SK-N-SH treated with all-trans-retinoic acid at 6 μM for 48 hours (cell line): ENCODE measurements around the gene SIGLECL1.

ENCODE experiments used
- ARNTL ChIP-seq: fragments of 450-650 bp; formaldehyde crosslinking; IDR thresholded peaks from 2 replicates; pipeline ENCODE4 v1.5.0; 2020; ENCODE audit warnings: low read depth, mild to moderate bottlenecking, moderate library complexity, borderline replicate concordance
- BACH2 ChIP-seq: fragments of 250-450 bp; sonication (Bioruptor Pico); IDR thresholded peaks from 2 replicates; pipeline ENCODE4 v1.9.0; 2021; ENCODE audit warnings: mild to moderate bottlenecking, borderline replicate concordance
- ESRRG ChIP-seq: fragments of 250-450 bp; sonication (Bioruptor Pico); IDR thresholded peaks from 2 replicates; pipeline ENCODE4 v1.6.1; 2021; ENCODE audit warnings: mild to moderate bottlenecking
- OSR1 ChIP-seq: fragments of 250-450 bp; sonication (Bioruptor Pico); IDR thresholded peaks from 2 replicates; pipeline ENCODE4 v1.8.0; 2022; ENCODE audit warnings: moderate library complexity, mild to moderate bottlenecking, inconsistent platforms
- RARB ChIP-seq: fragments of 250-450 bp; sonication (Bioruptor Pico); IDR thresholded peaks from 2 replicates; pipeline ENCODE4 v1.8.0; 2021; ENCODE audit warnings: mild to moderate bottlenecking, moderate library complexity
- SNAI2 ChIP-seq: fragments of 250-450 bp; sonication (Bioruptor Pico); IDR thresholded peaks from 2 replicates; pipeline ENCODE4 v1.5.0; 2020; ENCODE audit warnings: mild to moderate bottlenecking, moderate library complexity
- ZC3H10 ChIP-seq: fragments of 250-450 bp; sonication (Bioruptor Pico); IDR thresholded peaks from 2 replicates; pipeline ENCODE4 v1.5.1; 2021; ENCODE audit warnings: mild to moderate bottlenecking, moderate library complexity
- ZFP3 ChIP-seq: fragments of 250-450 bp; sonication (Bioruptor Pico); IDR thresholded peaks from 2 replicates; pipeline ENCODE4 v1.5.0; 2020; ENCODE audit warnings: mild to moderate bottlenecking, moderate library complexity
- ZNF70 ChIP-seq: fragments of 450-650 bp; formaldehyde crosslinking; IDR thresholded peaks from 2 replicates; pipeline ENCODE4 v1.5.0; 2020; ENCODE audit warnings: mild to moderate bottlenecking, moderate library complexity
- ZNF8 ChIP-seq: fragments of 450-650 bp; formaldehyde crosslinking; IDR thresholded peaks from 2 replicates; pipeline ENCODE4 v1.5.0; 2020; ENCODE audit warnings: mild to moderate bottlenecking, moderate library complexity
- TF ChIP-seq, protein P1 (sequence below): fragments of 250-450 bp; sonication (Bioruptor Pico); IDR thresholded peaks from 2 replicates; pipeline ENCODE4 v1.5.1; 2020; ENCODE audit warnings: low read depth, mild to moderate bottlenecking, moderate library complexity
- TF ChIP-seq, protein P2 (sequence below): fragments of 250-450 bp; sonication (Bioruptor Pico); IDR thresholded peaks from 2 replicates; pipeline ENCODE4 v1.8.0; 2020; ENCODE audit warnings: mild to moderate bottlenecking, moderate library complexity, borderline replicate concordance

DNA sequence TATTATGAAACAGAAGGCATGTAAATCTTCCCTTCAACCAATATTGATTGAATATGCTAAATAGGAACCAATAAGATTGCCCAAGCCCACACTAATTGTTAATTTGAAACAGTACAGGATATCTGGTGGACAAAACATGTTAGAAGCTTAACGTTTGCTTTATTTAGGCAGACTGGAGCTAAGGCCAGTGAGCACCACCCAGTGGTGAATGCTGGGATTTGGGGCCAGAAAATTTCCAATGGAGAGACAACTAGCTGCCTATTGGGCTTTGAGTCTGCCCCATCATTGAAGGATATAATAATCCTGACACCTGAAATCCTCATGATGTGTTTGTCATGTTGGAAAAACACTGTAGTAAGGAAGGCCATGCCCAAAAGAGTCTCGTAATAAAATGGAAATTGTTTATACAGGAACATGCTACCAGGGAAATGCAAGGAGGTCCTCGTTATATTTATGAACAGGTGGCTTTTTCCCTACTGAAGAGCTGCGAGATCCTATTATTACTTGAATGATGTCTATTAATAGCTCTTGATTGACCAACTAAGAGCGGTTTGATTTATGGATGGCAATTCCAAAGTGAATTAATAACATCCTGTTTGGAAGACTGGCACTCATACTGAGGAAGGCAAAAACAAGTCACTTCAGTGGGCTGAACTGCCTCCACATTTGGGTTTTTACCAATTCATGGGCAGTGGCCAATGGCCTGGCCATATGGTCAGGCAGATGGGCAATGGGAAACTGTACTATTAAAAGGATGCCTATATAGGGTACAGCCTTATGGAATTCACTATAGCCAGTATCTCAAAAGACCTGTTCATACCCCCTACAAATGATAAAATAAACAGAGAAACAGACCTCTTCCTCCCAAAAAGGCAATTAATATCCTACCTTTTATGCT is 8.7 kb downstream of the SIGLECL1 start:
- TF ChIP-seq ARNTL (CRISPR knock-in tag) (no peak), OSR1 (CRISPR knock-in tag) (no peak), ZC3H10 (CRISPR knock-in tag) (no peak), ZNF70 (CRISPR knock-in tag) (no peak), BACH2 (CRISPR knock-in tag) (no peak), RARB (CRISPR knock-in tag) (no peak), ZNF8 (CRISPR knock-in tag) (no peak), SNAI2 (CRISPR knock-in tag) (no peak), ZFP3 (CRISPR knock-in tag) (no peak), ESRRG (CRISPR knock-in tag) (no peak)
- TF ChIP-seq, protein P1, sequence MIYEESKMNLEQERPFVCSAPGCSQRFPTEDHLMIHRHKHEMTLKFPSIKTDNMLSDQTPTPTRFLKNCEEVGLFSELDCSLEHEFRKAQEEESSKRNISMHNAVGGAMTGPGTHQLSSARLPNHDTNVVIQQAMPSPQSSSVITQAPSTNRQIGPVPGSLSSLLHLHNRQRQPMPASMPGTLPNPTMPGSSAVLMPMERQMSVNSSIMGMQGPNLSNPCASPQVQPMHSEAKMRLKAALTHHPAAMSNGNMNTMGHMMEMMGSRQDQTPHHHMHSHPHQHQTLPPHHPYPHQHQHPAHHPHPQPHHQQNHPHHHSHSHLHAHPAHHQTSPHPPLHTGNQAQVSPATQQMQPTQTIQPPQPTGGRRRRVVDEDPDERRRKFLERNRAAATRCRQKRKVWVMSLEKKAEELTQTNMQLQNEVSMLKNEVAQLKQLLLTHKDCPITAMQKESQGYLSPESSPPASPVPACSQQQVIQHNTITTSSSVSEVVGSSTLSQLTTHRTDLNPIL = no peak
- TF ChIP-seq, protein P2, sequence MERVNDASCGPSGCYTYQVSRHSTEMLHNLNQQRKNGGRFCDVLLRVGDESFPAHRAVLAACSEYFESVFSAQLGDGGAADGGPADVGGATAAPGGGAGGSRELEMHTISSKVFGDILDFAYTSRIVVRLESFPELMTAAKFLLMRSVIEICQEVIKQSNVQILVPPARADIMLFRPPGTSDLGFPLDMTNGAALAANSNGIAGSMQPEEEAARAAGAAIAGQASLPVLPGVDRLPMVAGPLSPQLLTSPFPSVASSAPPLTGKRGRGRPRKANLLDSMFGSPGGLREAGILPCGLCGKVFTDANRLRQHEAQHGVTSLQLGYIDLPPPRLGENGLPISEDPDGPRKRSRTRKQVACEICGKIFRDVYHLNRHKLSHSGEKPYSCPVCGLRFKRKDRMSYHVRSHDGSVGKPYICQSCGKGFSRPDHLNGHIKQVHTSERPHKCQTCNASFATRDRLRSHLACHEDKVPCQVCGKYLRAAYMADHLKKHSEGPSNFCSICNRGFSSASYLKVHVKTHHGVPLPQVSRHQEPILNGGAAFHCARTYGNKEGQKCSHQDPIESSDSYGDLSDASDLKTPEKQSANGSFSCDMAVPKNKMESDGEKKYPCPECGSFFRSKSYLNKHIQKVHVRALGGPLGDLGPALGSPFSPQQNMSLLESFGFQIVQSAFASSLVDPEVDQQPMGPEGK (CRISPR knock-in tag) = no peak
